ENCODE data around the gene DEPDC1B.
A peak's percentile ranks its signal among the peaks of the same experiment; 100 is the strongest.

The DEPDC1B gene

DNA sequence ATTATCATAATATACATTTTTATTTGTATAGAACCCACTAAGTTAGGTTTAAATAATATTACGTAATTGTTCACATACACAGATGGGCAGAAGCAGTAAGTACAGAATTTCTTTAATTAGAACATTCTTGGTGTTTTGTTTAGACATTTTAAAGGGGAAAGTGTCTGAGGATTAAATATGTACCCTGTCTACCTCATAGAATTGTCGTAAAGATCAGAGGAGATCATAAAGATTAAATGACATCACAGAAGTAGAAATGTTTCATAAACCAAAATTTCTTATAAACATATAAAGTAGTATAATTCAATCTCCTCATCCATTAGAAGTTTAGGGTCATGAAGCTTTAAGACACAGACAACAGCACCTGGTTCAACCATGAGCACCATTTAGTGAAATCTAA lies 20.1 kb downstream of the DEPDC1B start:
- TF ChIP-seq GATA1 (IDR thresholded peaks at IDR 0.05; ENCODE audit: low read depth, low read length) (no peak), POLR2A (IDR thresholded peaks at IDR 0.05; ENCODE audit: low read length) (no peak)
- no peak for DNase-seq

DNA sequence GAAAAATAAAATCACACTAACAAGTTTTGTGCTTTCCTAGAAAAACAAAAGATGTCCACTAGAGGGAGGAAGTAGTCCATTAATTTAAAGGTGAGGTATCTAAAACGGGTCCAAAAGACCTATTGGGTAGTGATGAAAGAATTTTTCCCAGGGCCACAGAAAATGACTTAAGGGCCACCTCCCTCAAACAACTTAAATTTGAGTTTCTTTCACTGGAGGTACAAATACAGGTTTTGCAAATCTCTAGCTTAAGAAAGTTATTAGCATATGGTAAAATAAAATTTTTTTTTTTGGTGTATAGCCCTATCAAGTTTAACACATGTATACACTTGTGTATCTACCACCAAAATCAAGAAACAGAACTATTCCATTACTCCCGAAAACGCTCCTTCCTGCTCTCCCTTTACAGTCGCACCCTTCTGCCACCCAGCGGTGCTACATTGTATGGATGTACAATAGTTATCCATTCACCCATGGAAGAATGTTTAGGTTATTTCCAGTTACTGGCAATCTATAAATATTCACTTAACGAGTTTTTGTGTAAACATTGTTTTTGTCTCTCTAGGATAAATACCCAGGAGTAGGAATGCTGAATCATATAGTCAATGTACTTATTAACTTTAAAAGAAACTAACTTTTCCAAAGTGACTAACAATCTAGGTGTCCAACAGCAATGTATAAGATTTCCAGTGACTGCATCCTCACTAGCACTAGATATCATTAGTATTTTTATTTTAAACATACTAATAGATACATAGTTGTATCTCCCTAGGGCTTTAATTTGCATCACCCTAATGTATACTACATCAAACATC lies 21.9 kb downstream of the DEPDC1B start:
- DNase-seq = peak; percentile 41 to 61

DNA sequence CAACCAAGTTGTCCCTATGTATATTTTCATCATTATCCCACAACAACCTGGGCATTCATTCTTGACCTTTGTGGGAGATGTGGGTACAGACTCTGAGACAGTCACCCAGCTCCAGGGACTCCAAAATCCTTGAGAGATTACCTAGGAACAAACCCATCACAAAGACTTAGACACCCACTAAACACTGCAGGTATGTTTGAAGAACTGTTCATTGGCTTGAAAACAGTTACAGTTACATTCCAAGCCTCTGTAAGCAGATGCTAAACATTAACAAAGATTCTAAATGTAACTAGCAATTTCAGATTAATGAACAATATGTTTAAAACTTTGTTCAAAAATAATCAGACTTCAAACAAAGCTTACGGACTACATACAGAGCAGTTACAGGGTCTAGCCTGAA lies 24.7 kb downstream of the DEPDC1B start:
- TF ChIP-seq GATA1 (IDR thresholded peaks at IDR 0.05; ENCODE audit: low read depth, low read length) (no peak), POLR2A (IDR thresholded peaks at IDR 0.05; ENCODE audit: low read length) (no peak)

More for the DNA sequence above, 21.9 kb downstream of the DEPDC1B start:
- TF ChIP-seq GATA1 (IDR thresholded peaks at IDR 0.05; ENCODE audit: low read depth, low read length) (no peak), POLR2A (IDR thresholded peaks at IDR 0.05; ENCODE audit: low read length) (no peak)

DNA sequence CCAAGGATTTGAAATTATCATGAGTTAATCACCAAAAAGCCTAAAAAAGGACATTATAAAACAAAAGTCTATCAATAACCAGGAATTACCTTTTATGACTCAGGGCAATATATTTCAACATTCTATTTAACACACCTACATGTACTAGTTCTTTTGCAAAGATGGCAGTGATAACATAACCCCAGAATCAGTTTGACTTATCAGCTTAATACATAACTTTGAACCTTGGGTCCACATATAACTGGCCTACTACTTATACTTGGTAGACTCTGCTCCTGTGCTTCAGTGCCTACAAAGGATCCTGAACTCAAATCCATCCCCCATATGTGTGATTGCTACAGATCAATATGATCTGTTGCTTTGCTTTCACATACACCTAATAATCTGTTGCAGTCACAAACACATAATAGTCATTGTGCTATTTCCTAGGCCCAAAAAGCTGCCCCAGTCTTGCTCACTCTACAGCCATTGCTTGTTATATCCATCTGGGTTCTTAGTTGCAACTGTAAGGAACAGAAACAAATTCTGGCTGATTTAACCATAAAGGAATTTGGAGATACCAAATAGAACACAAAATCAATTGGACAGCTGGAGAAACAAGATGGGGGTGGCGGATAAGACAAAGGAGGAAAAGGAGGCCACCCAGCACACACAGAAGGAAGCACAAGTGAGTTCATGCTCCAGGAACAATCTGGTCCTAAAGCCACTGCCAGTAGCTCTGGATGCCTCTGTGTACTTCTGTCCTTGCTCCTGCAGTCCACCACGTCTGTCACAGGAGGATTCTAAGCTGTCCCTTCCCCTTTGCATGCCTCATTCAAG lies 25.5 kb downstream of the DEPDC1B start:
- no peak for TF ChIP-seq POLR2A (IDR thresholded peaks at IDR 0.05; ENCODE audit: low read length)
- no peak for TF ChIP-seq GATA1 (IDR thresholded peaks at IDR 0.05; ENCODE audit: low read depth, low read length)
- no peak for DNase-seq

More for the DNA sequence above, 24.7 kb downstream of the DEPDC1B start:
- no peak for DNase-seq

DNA sequence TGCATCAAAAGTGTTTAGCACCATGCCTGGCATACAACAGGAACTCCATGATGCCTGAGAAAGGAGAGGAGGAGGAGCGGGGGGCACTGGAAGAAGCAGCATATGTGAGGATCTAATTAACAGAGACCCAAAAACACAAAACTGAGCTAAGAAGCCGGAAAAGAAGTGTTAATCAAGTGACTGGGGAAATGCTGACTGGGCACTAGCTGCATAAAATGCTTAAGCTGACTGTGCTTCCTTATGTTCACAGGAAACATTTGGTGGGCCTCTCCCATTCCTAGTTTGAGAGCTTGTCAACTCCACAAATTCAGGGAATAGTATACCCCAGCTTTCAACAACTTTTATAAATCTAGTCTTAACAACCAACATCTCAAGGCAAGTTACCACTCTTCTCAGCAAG lies 26.6 kb downstream of the DEPDC1B start:
- no peak for DNase-seq
- TF ChIP-seq GATA1 (IDR thresholded peaks at IDR 0.05; ENCODE audit: low read depth, low read length) (no peak), POLR2A (IDR thresholded peaks at IDR 0.05; ENCODE audit: low read length) (no peak)

DNA sequence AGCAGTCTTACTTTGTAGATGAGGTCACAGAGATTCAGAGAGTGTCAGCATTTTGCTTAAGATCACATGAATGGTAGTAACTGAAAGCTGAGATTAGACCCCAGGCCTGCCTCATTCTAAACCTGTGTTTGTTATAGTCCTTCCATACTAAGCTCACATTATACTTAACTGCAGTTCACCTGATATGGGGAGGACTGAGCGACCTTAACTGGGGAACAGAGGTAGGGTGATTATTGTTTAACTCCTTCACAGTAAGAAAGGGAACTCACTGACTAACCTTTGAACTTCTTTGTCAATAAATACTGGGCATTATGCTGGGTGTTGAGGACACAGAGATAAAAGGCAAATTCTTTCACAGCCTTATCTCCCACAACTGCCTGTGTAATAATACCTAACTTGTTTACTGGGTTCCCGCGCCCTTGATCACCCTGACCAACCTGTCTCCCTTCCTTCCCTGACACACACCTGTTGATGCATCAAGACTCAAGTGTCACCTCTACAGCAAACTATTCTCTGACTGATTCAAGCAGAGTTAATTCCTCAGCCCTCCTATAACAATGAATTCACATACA lies 27.2 kb downstream of the DEPDC1B start:
- no peak for TF ChIP-seq POLR2A (IDR thresholded peaks at IDR 0.05; ENCODE audit: low read length)
- TF ChIP-seq GATA1 (IDR thresholded peaks at IDR 0.05; ENCODE audit: low read depth, low read length) = no peak
- peak in 1 of 2 experiments; percentile 6 for DNase-seq

DNA sequence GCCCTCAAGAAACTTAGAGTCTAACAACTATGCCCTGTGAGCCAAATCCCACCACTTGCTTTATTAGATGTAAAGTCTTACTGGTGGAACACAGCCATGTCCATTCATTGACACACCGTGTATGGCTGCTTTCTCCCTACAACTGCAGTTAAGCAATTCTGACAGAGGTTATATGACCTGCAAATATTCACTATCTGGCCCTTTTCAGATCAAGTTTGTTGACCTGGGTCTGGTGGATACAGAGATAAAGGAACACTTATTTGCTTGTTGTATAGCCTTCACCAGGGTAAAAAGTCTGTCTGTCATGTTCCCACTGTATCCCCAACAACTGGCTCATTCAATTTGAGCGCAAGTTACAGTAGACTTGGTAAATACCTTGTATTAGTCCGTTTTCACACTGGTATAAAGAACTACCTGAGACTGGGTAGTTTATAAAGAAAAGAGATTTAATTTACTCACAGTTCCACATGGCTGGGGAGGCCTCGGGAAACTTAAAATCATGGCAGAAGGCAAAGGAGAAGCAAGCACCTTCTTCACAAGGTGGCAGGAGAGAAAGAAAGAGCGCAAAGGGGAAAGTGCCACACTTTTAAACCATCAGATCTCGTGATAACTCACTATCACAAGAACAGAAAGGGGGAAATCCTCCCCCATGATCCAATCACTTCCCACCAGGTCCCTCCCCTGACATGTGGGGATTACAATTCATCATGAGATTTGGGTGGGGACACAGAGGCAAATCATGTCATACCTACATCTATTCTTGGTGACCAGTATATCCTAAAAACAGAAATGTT lies 27.9 kb downstream of the DEPDC1B start:
- DNase-seq = peak in 1 of 2 experiments; percentile 16
- no peak for TF ChIP-seq GATA1 (IDR thresholded peaks at IDR 0.05; ENCODE audit: low read depth, low read length)
- no peak for TF ChIP-seq POLR2A (IDR thresholded peaks at IDR 0.05; ENCODE audit: low read length)

DNA sequence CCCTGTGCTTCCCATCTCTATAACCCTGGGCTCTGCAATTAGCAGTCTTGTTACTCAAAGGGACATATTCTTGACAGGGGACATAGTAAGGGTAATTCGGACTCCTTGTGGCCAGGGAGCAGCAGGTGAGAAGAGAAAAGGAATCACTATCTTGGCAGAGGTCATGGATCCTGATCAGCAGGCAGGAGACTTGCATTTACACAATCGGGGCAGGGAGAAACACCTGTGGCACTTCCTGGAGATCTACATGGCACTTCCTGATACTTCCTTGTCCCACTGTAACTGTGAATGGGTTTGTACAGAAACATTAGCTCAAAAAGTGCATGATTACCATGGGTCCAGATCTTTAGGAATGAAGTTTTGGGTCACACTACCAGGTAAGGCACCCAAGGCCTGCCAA lies 29.2 kb downstream of the DEPDC1B start:
- DNase-seq = no peak
- TF ChIP-seq GATA1 (IDR thresholded peaks at IDR 0.05; ENCODE audit: low read depth, low read length) (no peak), POLR2A (IDR thresholded peaks at IDR 0.05; ENCODE audit: low read length) (no peak)

DNA sequence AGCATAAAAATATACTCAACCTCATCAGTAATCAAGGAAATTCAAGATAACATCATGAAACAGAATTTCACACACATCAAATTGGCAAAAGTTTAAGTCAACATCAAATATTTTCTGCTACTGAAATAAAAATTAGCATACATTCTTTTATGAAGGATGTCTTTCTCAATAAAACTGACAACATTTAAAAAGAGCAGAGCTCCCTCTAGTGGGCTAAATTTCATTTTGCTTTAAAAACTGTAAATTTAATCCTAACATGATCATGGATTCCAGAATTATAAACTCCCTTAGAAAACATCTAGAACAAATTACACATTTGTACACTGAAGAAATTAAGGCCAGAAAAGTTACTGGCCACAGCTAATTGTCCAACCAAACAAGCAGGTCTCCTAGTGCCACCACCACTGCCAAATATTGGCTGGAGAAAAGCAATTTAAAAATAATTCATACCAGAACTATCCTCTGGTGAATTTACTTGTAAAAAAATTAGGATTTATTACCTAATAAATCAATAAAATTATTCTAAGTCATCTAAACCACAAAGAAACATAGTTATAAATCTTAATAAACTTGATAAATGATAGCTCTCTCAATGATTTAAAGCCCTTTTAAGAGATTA lies 31.2 kb downstream of the DEPDC1B start:
- no peak for TF ChIP-seq GATA1 (IDR thresholded peaks at IDR 0.05; ENCODE audit: low read depth, low read length)
- no peak for TF ChIP-seq POLR2A (IDR thresholded peaks at IDR 0.05; ENCODE audit: low read length)
- peak; percentile 37 to 65 for DNase-seq

DNA sequence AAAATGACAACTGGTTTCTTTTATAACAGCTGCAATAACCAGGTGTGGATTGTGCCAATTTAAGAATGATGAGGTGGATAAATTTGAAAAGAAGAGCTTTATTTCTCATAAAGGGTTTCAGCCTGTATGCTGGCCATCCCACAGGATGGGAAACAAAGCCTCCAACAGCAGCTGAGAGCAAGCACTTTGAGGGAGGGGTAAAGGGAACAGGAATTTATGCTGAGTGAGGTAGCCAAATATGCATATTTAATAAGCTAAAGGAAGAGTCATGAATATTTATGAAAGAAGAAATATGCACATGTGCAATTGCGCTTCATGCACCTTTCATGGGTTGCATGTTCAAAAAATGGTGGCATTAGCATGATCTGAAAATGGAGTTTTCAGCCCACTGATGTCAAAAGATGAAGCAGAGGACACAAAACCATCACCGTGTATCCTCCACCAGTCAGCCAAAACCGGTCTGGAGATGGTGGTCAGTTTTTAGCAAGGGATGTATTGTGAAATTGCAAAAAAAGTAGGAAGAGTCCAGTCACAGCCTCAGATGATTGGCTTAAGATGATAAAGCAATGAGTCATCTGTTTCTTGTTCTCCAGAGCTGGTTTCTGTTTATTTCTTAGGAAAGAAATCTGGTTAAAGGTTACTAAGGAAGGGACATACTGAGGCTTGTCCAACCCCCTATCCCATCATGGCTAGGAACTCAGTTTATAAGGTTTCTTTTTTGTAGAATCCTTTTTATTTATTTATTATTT lies 47.9 kb downstream of the DEPDC1B start:
- TF ChIP-seq GATA1 (IDR thresholded peaks at IDR 0.05; ENCODE audit: low read depth, low read length) (no peak), POLR2A (IDR thresholded peaks at IDR 0.05; ENCODE audit: low read length) (no peak)
- peak in 1 of 2 experiments; percentile 14 for DNase-seq

DNA sequence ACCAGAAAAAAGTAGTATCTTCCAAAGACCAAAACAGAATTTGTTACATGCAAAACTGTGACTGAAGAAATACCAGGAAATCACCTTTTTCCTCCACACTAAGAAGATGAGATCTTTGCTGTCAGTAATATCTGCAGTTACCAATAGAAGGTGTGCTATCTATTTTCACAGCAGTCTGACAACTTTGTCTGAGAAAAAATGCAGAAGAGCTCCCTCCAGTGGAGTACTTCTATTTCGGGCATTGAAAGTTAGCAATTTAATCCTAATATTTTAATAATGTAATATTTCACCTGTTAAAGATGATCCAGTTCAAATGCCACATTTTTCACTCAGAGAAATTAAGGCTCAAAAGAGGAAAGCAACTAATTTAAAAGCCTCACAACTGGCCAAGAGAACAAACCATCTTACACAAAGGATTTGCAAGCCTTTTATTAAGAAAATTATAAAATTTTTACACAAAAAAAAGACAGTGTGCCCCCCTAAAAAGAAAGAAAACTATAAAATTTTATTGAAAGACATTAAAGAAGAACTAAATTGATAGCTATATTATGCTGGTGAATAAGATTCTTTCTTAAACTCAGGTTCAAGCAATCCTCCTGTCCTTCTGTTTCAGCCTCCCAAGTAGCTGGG lies 50.6 kb downstream of the DEPDC1B start:
- peak; percentile 54 to 56 for DNase-seq

DNA sequence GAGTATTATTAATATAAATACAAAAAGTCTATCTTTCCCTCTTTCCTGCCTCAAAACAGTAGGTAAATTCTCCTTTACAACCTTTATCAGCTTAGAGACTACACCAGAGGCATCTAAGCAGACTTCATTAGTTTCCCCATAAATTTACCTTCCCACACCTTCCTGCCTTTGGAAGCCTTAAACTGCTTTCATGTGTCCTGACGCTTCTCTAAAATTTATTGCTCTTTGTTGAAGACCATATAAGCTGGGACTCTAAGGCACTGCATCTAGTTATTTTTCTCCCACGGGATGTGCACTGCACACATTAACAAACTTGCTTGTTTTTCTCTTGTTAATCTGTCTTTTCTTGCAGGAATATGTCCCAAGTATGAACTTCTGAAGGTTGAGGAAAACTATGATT lies 51.8 kb downstream of the DEPDC1B start:
- no peak for TF ChIP-seq POLR2A (IDR thresholded peaks at IDR 0.05; ENCODE audit: low read length)
- TF ChIP-seq GATA1 (IDR thresholded peaks at IDR 0.05; ENCODE audit: low read depth, low read length) = no peak
- no peak for DNase-seq

More for the DNA sequence above, 50.6 kb downstream of the DEPDC1B start:
- TF ChIP-seq POLR2A (IDR thresholded peaks at IDR 0.05; ENCODE audit: low read length) (no peak), GATA1 (IDR thresholded peaks at IDR 0.05; ENCODE audit: low read depth, low read length) (no peak)

Data from erythroblast (primary cell).